T-helper 2 cell (primary cell): ENCODE measurements around the gene PHLDA3.
A peak's percentile ranks its signal among the peaks of the same experiment; 100 is the strongest.
"Not testable (repeated sequence)": the region's sequence is repeated elsewhere in the genome, so short reads cannot be mapped to it uniquely, and the experiment has no call there.

Experiments
- DNase-seq, 5 experiments: peaks; one replicate each; pipeline versions ENCODE4 v3.0.0 to v3.0.0-alpha.2; 2012 to 2022

The PHLDA3 gene

GRCh38 chr1:201503397-201504176 is 34.6 kb upstream of the PHLDA3 start:
- DNase-seq, result no peak

DNA sequence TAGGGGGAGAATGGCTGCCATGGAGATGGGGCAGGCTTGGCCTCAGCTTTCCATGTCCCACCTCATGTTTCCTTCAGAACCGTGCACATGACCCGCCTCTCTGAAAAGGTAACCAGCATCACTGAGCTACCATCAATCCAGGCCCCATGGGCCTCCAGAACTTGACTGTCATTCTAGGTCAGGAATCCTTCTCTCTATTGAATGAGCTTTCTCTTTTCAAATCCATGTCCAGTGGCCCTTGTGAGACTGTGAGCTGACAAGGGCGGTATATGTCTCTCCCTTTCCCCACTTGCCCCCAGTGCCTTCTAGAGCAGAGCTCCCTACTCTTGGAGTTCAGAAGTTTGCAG is 33.5 kb upstream of the PHLDA3 start:
- no peak for DNase-seq

- no peak for DNase-seq
Observed at GRCh38 chr1:201501812-201502510, 33.0 kb upstream of the PHLDA3 start.

- no peak for DNase-seq
Observed at GRCh38 chr1:201501144-201501543, 32.2 kb upstream of the PHLDA3 start.

GRCh38 chr1:201500670-201501120 is 31.7 kb upstream of the PHLDA3 start:
- no peak for DNase-seq

DNA sequence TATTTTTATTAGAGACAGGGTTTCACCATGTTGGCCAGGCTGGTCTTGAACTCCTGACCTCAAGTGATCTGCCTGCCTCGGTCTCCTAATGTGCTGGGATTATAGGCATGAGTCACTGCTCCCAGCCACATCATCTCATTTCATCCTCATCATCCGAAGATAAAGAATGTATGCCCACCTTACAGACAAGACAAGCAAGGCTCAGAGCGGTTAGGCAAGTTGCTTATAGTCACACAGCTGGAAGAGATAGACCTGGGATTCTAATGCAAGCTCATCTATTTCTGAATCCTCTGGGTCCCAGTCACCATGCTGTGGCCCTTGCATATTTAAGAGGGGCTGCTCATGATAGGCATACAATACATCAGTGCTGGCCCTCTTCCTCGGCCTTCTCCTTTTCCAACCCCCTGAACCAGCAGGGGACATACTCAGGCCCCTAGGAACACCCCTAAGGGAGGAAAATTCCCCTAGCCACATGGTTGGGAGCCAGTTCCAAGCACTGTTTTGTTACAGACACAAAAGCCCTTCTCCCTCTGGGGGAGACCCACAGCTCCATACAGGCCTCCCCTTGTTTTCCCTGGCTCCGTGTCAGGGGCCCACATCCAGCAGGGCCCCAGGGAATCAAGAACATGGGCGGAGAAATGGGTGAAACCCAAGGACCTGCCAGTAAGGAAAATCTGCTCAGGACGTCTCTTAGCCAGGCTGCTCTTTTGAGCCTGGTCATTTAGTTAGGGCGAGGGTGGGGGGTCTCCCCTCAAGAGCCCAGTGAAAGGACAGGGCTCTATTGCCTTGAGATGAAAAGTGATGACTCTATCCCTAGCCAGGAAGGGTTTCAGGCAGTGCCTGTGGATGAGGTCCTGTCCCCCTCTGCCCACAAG is 31.0 kb upstream of the PHLDA3 start:
- no peak for DNase-seq

DNA sequence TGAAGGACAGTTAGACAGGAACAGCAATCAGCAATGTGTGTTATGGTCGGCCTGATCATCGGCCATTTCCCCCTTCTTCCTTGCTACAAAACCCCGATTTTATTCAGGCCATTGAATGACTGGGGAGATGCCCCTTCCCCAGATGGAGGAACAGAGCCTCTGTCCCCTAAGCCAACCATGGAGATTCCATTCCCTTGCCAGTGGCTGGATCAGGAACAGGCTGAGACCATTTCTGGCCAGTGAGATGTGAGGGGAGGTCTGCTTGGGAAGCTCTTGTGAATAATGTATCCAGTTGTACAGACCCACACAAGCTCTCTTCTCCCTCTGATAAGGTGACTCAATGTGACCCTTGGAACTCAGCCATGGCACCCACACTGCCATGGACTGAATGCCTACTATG is 30.2 kb upstream of the PHLDA3 start:
- no peak for DNase-seq

DNA sequence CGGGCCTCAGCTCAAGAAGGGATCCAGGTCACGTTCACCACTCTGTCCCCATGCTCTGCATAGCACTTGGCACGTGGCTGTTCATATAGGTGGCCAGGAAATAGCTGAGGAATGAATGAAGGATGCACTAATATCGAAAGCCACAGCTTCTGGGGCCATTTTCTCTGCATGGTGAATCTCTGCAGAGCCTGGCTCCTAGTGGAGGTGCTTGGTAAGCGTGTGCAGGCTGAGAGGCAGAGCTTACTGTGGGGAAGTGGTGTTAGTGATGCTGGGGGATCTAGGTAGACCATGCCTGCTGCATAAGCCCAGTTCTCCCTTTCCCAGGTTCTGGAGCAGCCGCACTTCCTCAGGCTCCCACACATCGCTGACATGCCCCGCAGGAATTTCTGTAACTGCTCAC is 29.6 kb upstream of the PHLDA3 start:
- DNase-seq, result peak in 1 of 5 experiments; percentile 10

DNA sequence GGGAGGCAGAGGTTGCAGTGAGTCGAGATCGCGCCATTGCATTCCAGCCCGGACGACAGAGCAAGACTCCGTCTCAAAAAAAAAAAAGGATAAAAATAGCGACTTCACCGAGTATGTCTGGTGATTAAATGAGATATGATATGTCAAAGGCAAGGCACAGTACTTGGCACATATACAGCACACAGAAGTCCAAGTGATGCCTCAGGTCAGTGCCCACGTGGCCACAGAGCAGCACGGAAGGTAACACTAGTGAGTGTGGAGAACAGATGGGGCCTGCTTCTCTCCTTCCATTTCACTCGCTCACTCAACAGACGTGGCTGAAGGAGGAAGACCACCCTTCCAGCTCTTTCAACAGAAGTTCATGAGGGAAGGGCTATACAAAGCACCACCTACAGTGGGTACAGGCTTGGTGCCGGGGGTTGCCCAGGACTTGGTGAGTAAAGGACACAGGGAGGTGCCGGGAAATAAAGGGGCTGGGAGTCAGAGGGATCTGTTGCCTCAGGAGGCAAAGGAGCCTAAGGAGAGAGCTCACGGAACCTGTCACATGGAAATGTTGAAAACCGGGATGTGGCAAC is 29.0 kb upstream of the PHLDA3 start:
- no peak for DNase-seq

DNA sequence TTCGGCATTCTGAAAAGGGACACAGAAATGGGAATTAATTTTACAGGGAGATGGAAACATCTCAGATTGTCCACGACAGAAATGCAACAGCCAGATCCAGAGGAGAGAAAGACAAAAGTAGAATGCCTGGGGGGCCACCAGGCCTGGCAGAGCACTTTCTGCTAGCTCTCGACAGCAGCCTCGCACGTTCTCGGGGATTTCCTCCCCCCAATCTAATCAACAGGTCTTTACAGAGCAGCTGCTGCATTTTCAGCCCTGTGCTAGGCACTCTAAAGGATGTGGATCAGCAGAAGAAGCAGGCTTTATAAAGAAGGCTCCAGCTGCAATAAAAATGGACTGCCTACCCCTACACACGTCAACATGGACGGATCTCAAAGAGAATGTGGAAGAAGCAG is 27.3 kb upstream of the PHLDA3 start:
- no peak for DNase-seq

DNA sequence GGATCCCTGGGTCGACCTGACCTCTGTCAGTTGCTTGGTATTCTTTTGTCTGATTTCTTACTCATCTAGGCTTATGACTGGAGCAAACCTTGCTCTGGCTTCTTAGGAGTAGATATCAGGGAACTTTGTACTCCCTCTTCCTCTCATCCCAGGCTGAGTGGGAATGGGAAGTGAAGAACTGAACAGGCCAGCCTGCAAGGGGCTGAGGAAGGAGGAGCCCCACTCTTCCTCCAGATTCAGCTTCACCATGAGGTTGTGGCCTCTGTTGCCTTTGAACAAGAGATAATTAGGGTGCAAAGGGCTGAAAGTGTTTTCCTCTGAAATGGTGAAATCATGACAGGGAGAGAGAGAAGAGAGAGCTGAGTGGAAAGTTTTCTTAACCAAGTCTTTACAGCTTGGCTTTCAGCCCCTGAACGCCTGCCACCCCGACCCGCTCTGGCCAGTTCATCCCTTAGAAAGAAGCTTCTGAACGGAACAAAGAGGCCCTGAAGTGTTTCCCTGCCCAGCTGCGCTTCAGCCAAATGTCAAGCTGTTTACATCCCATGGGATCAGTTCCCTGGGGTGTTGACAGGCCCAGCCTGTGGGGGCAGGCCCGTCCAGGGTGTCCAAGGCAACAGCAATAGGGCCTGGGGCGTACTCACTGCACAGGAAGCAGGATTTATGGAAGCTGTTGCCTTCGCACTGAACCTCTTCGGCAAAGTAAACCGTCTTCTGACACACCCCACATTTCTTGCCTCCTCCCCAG is 26.7 kb upstream of the PHLDA3 start:
- no peak for DNase-seq

- DNase-seq, result no peak
Observed at GRCh38 chr1:201493757-201494617, 25.0 kb upstream of the PHLDA3 start.

- DNase-seq, result not testable (repeated sequence)
Observed at GRCh38 chr1:201493026-201493656, 24.2 kb upstream of the PHLDA3 start.

DNA sequence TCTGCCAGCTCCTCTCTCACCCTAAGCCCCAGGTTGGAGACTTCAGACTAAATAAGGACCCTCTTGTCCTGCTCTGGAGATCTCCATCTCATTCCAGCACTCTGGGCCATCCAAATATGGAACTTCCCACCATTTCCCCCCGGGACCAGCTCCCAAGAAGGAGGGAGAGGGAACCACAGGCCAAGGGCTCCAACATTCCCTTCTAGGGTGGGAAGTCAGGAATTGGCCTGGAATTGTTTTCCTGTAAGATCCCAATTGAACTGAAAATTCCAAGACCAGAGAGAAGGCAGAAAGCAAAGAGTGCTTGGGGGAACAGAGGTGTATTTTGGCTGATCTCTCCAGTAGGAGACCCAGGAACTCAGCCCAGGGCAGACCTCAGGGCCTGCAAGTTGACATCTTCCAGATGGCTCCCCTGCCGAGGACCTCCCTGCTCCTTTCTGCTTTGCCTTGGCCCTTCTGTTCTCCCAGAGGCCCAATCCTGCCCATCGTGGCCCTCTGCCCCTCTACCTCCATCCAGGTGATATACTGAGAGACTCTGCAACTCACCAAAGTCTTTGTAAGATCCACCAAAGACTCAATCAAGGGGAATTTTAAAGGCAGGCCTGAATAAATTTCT is 23.0 kb upstream of the PHLDA3 start:
- no peak for DNase-seq

- DNase-seq, result no peak
Observed at GRCh38 chr1:201490708-201491131, 21.7 kb upstream of the PHLDA3 start.

- no peak for DNase-seq
Observed at GRCh38 chr1:201489643-201490261, 20.8 kb upstream of the PHLDA3 start.

GRCh38 chr1:201488830-201489589 is 20.0 kb upstream of the PHLDA3 start:
- no peak for DNase-seq

DNA sequence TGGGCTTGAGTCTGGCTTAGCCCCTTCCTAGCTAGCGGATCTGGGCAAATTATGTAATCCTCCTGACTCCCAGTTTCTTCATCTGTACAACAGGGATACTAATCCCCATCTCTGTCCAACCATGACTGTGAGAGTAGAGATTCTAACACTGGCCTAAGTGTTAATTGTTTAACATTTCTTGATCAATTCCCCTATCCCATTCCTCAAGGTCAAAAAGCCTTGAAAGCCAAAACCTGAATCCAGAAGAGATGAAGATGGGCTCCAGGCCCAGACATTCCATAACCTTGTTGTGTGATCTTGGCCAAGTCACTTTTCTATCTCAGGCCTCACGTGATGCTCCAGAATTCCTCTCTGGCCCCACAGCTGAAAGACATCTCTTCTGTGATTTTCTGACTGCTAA is 18.8 kb upstream of the PHLDA3 start:
- DNase-seq, result no peak

GRCh38 chr1:201486187-201486586 is 17.2 kb upstream of the PHLDA3 start:
- DNase-seq, result no peak
